ENCODE results near the gene CGNL1. TPM values are rescaled to one million over a fixed set of nuclear protein-coding genes. Genes with fewer than 3 reads are reported as not detected.

Gene CGNL1
- total and polyA plus RNA-seq, 10 of the 15 experiments (the other 5 are each of a cell fraction or from before 2014, with no cell fraction given), result under 0.01 to 0.27 (median 0.04) TPM; not detected in 3

GRCh38 chr15:57545995-57546394 is 169.7 kb downstream of the CGNL1 start:
- no TSS peak for BruUV-seq (replicated peaks)
- no peak for FAIRE-seq
- TF ChIP-seq EED (IDR thresholded peaks at IDR 0.05; ENCODE audit: low read depth) (no peak), FOS (IDR thresholded peaks at IDR 0.05; ENCODE audit: borderline replicate concordance, extremely low read depth, insufficient read length) (no peak), ZBTB33 (IDR thresholded peaks at IDR 0.05) (no peak), ZBTB40 (IDR thresholded peaks at IDR 0.05; ENCODE audit: borderline replicate concordance) (no peak), ZNF687 (IDR thresholded peaks at IDR 0.05) (no peak), GATAD2B (conservative IDR thresholded peaks at IDR 0.05; ENCODE audit: low read depth) (no peak), MAX (IDR thresholded peaks at IDR 0.05; ENCODE audit: low read depth, low read length) (no peak), TAF1 (IDR thresholded peaks at IDR 0.05; ENCODE audit: borderline replicate concordance, low read depth, low read length) (no peak), SMC3 (IDR thresholded peaks at IDR 0.05; ENCODE audit: borderline replicate concordance, low read length) (no peak), RELB (IDR thresholded peaks at IDR 0.05; ENCODE audit: low read depth) (no peak), SRF (IDR thresholded peaks at IDR 0.05; ENCODE audit: low read depth in 2 of 2, low read length in 2 of 2) (no peak), SIX5 (IDR thresholded peaks at IDR 0.05; ENCODE audit: low read depth, low read length, severe bottlenecking) (no peak)

More at GRCh38 chr15:57545995-57546394, 169.7 kb downstream of the CGNL1 start:
- no peak for DNase-seq (ENCODE audit: low read depth, low spot score)
- Histone ChIP-seq H3K79me2 (ENCODE audit: control insufficient read depth, insufficient read depth, low read length) (no peaks in the 10 kb centered on the region), H3K27ac (ENCODE audit: control insufficient read depth, insufficient read depth) (no peak overlapping the region), H2AFZ (ENCODE audit: control insufficient read depth, low read depth, low read length) (no peak overlapping the region), H3K27me3 (replicated peaks in 1 of 2; ENCODE audit: control insufficient read depth in 2 of 2, insufficient read depth in 2 of 2, low read length in 1 of 2) (peaks cover 0 to 1% of the 10 kb centered on the region in 2 experiments; a peak in 2 of 4 replicates), H3K36me3 (ENCODE audit: control insufficient read depth in 2 of 2, insufficient read depth in 2 of 2, low read length in 1 of 2) (no peaks in the 10 kb centered on the region), H3K9me3 (replicated peaks; ENCODE audit: control insufficient read depth, insufficient read depth, low read length) (no peaks in the 10 kb centered on the region), H3K9ac (ENCODE audit: control insufficient read depth, insufficient read depth, low read length) (no peak overlapping the region), H3K4me1 (ENCODE audit: control insufficient read depth, insufficient read depth, low read length) (peaks cover 5% of the 10 kb centered on the region), H3K4me3 (no peak overlapping the region), H4K20me1 (ENCODE audit: control insufficient read depth, insufficient read depth) (no peaks in the 10 kb centered on the region), H3K4me2 (ENCODE audit: control insufficient read depth, insufficient read depth) (no peak overlapping the region)
- 56% methylated on average over 8 of the region's 8 CpGs for WGBS (ENCODE audit: insufficient coverage, insufficient replicate concordance, low lambda C conversion rate, missing lambda C conversion rate)
- intact Hi-C loops (cut with micrococcal nuclease; ENCODE audit: unreplicated experiment), result no loop called here
- no peak for ATAC-seq
- CTCF ChIA-PET, result interaction anchor here (1.0 to 2.1 kb wide), 2 partner anchors 17 to 205 kb away, joined by 3 to 7 read pairs; no protein-coding TSS in a partner anchor
- RAD21 ChIA-PET (ENCODE audit: unreplicated experiment), result no interaction called here
- in situ Hi-C loops (cut with MboI), result loop anchor here (25.0 kb wide), 2 partner anchors 534 to 734 kb away; no protein-coding TSS in a partner anchor
- SMC1A ChIA-PET (ENCODE audit: uncharacterized antibody, unreplicated experiment), result no interaction called here
- POLR2A ChIA-PET, result no interaction called here

Measured in GM12878 (cell line).